GM23248 (cell line): ENCODE results near the gene GAREM2. TPM values are rescaled to one million over a fixed set of nuclear protein-coding genes. Genes with fewer than 3 reads are reported as not detected.

Experiments
- DNase-seq: peaks from one replicate; pipeline ENCODE4 v3.0.0-alpha.2; 2015
- H2AFZ ChIP-seq: fragments of 200-600 bp; sonication (generic); 2 replicates; pipeline ENCODE4 v1.6.1; 2016; ENCODE audit warnings: antibody characterized with exemption
- H3F3A ChIP-seq: fragments of 200-600 bp; sonication (generic); 2 replicates; pipeline ENCODE4 v1.6.1; 2016; ENCODE audit warnings: mild to moderate bottlenecking, antibody characterized with exemption, mixed run types; ENCODE audit not compliant: insufficient read depth
- H3K27ac ChIP-seq: fragments of 200-600 bp; sonication (generic); 2 replicates; pipeline ENCODE4 v1.5.1; 2016; ENCODE audit warnings: mild to moderate bottlenecking
- H3K27me3 ChIP-seq: fragments of 200-600 bp; sonication (generic); replicated peaks from 2 replicates; pipeline ENCODE4 v1.6.1; 2016; ENCODE audit warnings: mild to moderate bottlenecking; ENCODE audit not compliant: insufficient read depth
- H3K36me3 ChIP-seq: fragments of 200-600 bp; sonication (generic); 2 replicates; pipeline ENCODE4 v1.6.1; 2016; ENCODE audit warnings: low read depth, mild to moderate bottlenecking
- H3K4me1 ChIP-seq: fragments of 200-600 bp; sonication (generic); 2 replicates; pipeline ENCODE4 v1.6.1; 2016; ENCODE audit warnings: mild to moderate bottlenecking; ENCODE audit not compliant: insufficient read depth
- H3K4me2 ChIP-seq: fragments of 200-600 bp; sonication (generic); one replicate; pipeline ENCODE4 v1.6.1; 2016; ENCODE audit warnings: mild to moderate bottlenecking; ENCODE audit not compliant: unreplicated experiment
- H3K4me3 ChIP-seq: fragments of 200-600 bp; sonication (generic); 2 replicates; pipeline ENCODE4 v1.5.1; 2016; ENCODE audit warnings: mild to moderate bottlenecking
- H3K79me2 ChIP-seq: fragments of 200-600 bp; sonication (generic); 2 replicates; pipeline ENCODE4 v1.6.1; 2016; ENCODE audit warnings: mild to moderate bottlenecking; ENCODE audit not compliant: insufficient read depth
- H3K9ac ChIP-seq: fragments of 200-600 bp; sonication (generic); 2 replicates; pipeline ENCODE4 v1.6.1; 2016; ENCODE audit warnings: mild to moderate bottlenecking
- H3K9me2 ChIP-seq: fragments of 200-600 bp; sonication (generic); 2 replicates; pipeline ENCODE4 v1.6.1; 2016; ENCODE audit warnings: mixed run types, mild to moderate bottlenecking, moderate library complexity; ENCODE audit not compliant: insufficient read depth
- H3K9me3 ChIP-seq: fragments of 200-600 bp; sonication (generic); one replicate; pipeline ENCODE4 v1.6.1; 2017; ENCODE audit warnings: low read depth
- H4K20me1 ChIP-seq: fragments of 200-600 bp; sonication (generic); 2 replicates; pipeline ENCODE4 v1.6.0; 2016; ENCODE audit not compliant: insufficient read depth
- EZH2 ChIP-seq: fragments of 200-600 bp; sonication (generic); IDR thresholded peaks from 2 replicates; pipeline ENCODE4 v1.6.1; 2018; ENCODE audit warnings: antibody characterized with exemption, mild to moderate bottlenecking; ENCODE audit not compliant: insufficient read depth, poor library complexity, severe bottlenecking
- EZH2phosphoT487 ChIP-seq: fragments of 200-600 bp; sonication (generic); IDR thresholded peaks from 2 replicates; pipeline ENCODE4 v1.6.1; 2018; ENCODE audit warnings: antibody characterized with exemption, moderate library complexity, mild to moderate bottlenecking, low read depth; ENCODE audit not compliant: insufficient read depth
- WGBS, 2 experiments: methylation state at CpG; one replicate each; pipeline ENCODE4 v1.1.6; 2015 to 2017; ENCODE audit warnings: low lambda C conversion rate in 2 of 2, low coverage in 1 of 2; ENCODE audit errors: missing lambda C conversion rate in 2 of 2; 5-methylcytosine and 5-hydroxymethylcytosine counted together
- in situ Hi-C: fragments of 300-500 bp; cut with MboI; formaldehyde crosslinking; loops from 2 replicates; pipeline ENCODE4 v1.15.0; 2020
- polyA plus RNA-seq: library from polyadenylated mRNA; unstranded; fragments of >200 nt; fragmentation: Nextera tagmentation; extraction: Ambion mirVana; gene quantifications from 2 replicates; pipeline ENCODE4 v1.2.1, GENCODE V29; 2016
- total RNA-seq: library from RNA; depleted of rRNA; stranded (reverse); fragments of >200 nt; shearing (Covaris generic); gene quantifications from 2 replicates; pipeline ENCODE4 v1.2.3, GENCODE V29; 2014

GAREM2 gene
- total and polyA plus RNA-seq, 2 experiments from 2014 or later: 2.5 to 5.9 TPM

- no peaks in the 10 kb centered on the region for H3K9me3 ChIP-seq
- no peaks in the 10 kb centered on the region for H3K9me2 ChIP-seq
- no peaks in the 10 kb centered on the region for H4K20me1 ChIP-seq
- 0 out of 2 replicates have a peak, but pooled peaks cover 2% of the 10 kb centered on the region for H3K4me1 ChIP-seq
- no peak for DNase-seq
- in situ Hi-C loops: no loop called here
- WGBS, 2 experiments: 78 to 79% methylated on average over 15 to 16 of the region's 16 CpGs
- H3K79me2 ChIP-seq: no peaks in the 10 kb centered on the region
- H3K36me3 ChIP-seq: 0 out of 2 replicates have a peak, but pooled peaks cover 4% of the 10 kb centered on the region
- H3K4me2 ChIP-seq: peak overlapping the region; percentile 86
- no peak overlapping the region for H3K27ac ChIP-seq
- H3K9ac ChIP-seq: peak overlapping the region; percentile 90
- peak overlapping the region; percentile 94 for H2AFZ ChIP-seq
- TF ChIP-seq EZH2phosphoT487: no peak
- TF ChIP-seq EZH2: no peak
- peak overlapping the region; percentile 91 for H3K4me3 ChIP-seq
- H3K27me3 ChIP-seq: no peaks in the 10 kb centered on the region
- no peaks in the 10 kb centered on the region for H3F3A ChIP-seq
Measured at GRCh38 chr2:26185954-26186770, 13.3 kb downstream of the GAREM2 start.

GRCh38 chr2:26187114-26187513 lies 14.2 kb downstream of the GAREM2 start:
- H3K9me2 ChIP-seq: no peaks in the 10 kb centered on the region
- H3K27me3 ChIP-seq: no peaks in the 10 kb centered on the region
- 93 to 96% methylated on average over 15 of the region's 15 CpGs for WGBS, 2 experiments
- H3K27ac ChIP-seq: no peak overlapping the region
- no peaks in the 10 kb centered on the region for H3K9me3 ChIP-seq
- no peak for DNase-seq
- H3K36me3 ChIP-seq: 0 out of 2 replicates have a peak, but pooled peaks cover 4% of the 10 kb centered on the region
- no peak for TF ChIP-seq EZH2
- no peak for TF ChIP-seq EZH2phosphoT487
- H3F3A ChIP-seq: no peaks in the 10 kb centered on the region
- no peak overlapping the region for H3K4me2 ChIP-seq
- H3K4me3 ChIP-seq: no peak overlapping the region
- 0 out of 2 replicates have a peak, but pooled peaks cover 2% of the 10 kb centered on the region for H3K4me1 ChIP-seq
- H4K20me1 ChIP-seq: no peaks in the 10 kb centered on the region
- no peaks in the 10 kb centered on the region for H3K79me2 ChIP-seq
- H3K9ac ChIP-seq: no peak overlapping the region
- in situ Hi-C loops: no loop called here
- H2AFZ ChIP-seq: no peak overlapping the region

DNA sequence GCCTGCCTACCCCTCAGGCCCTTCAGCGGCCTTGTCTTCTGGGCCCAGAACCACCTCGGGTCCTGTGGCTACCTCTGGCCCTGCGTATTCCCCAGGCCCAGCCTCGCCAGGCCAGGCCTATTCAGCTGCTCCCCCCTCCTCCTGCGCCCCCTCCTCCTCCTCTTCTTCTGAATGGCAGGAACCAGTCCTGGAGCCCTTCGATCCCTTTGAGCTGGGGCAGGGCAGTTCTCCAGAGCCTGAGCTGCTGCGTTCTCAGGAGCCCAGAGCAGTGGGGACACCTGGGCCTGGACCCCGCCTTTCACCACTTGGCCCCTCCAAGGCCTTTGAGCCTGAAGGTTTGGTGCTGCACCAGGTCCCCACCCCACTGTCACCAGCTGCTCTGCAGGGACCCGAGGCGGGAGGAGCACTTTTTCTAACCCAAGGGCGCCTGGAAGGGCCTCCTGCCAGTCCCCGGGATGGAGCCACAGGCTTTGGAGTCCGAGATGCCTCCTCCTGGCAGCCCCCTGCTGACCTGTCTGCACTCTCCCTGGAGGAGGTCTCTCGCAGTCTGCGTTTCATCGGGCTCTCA lies 14.7 kb downstream of the GAREM2 start:
- TF ChIP-seq EZH2phosphoT487 (no peak), EZH2 (no peak)
- no peaks in the 10 kb centered on the region for H3K9me2 ChIP-seq
- H2AFZ ChIP-seq: no peak overlapping the region
- H3K4me3 ChIP-seq: no peak overlapping the region
- H3K9ac ChIP-seq: no peak overlapping the region
- H3K4me1 ChIP-seq: 0 out of 2 replicates have a peak, but pooled peaks cover 2% of the 10 kb centered on the region
- H3K36me3 ChIP-seq: 0 out of 2 replicates have a peak, but pooled peaks cover 4% of the 10 kb centered on the region
- H3K79me2 ChIP-seq: no peaks in the 10 kb centered on the region
- in situ Hi-C loops: no loop called here
- H3K27ac ChIP-seq: no peak overlapping the region
- no peaks in the 10 kb centered on the region for H3K27me3 ChIP-seq
- H3K4me2 ChIP-seq: no peak overlapping the region
- 88 to 92% methylated on average over 16 of the region's 16 CpGs for WGBS, 2 experiments
- H4K20me1 ChIP-seq: no peaks in the 10 kb centered on the region
- no peaks in the 10 kb centered on the region for H3K9me3 ChIP-seq
- no peak for DNase-seq
- no peaks in the 10 kb centered on the region for H3F3A ChIP-seq

DNA sequence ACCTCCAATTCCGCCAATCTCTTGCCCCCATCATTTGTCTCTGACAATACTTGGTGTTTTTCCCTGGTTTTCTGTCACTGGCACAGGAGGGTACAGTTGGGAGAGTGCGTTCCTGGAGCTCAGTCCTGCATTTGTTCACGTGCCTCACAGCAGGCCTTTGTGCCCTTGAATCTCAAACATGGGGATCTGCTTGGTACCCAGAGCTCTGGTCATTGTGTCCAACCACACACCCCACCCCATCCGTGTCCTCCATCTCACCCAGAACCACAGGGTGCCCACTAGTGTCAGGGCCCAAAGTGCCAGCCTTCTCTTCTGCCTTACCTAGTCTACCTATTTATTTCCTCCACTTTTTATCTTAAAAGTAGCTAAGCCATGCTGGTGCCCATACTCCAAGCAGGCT lies 16.2 kb downstream of the GAREM2 start:
- Histone ChIP-seq H3K4me3 (no peak overlapping the region), H3K9ac (no peak overlapping the region), H3K36me3 (0 out of 2 replicates have a peak, but pooled peaks cover 4% of the 10 kb centered on the region), H3K4me1 (0 out of 2 replicates have a peak, but pooled peaks cover 2% of the 10 kb centered on the region), H3K9me2 (no peaks in the 10 kb centered on the region), H3K27me3 (no peaks in the 10 kb centered on the region), H2AFZ (no peak overlapping the region), H3K9me3 (no peaks in the 10 kb centered on the region), H3K79me2 (no peaks in the 10 kb centered on the region), H3F3A (no peaks in the 10 kb centered on the region), H4K20me1 (no peaks in the 10 kb centered on the region), H3K27ac (no peak overlapping the region), H3K4me2 (no peak overlapping the region)
- no peak for DNase-seq
- WGBS, 2 experiments: 85 to 86% methylated on average over 4 of the region's 4 CpGs
- in situ Hi-C loops: no loop called here
- TF ChIP-seq EZH2 (no peak), EZH2phosphoT487 (no peak)
